VCaP (cell line): ENCODE results near the gene GPR37L1.

Experiments used
- H3K27ac ChIP-seq: fragments of 450-650 bp; 2 replicates; pipeline ENCODE4 v1.5.1; 2017
- CTCF ChIP-seq: fragments of 450-650 bp; conservative IDR thresholded peaks from 2 replicates; pipeline ENCODE4 v1.5.1; 2017; ENCODE audit warnings: mild to moderate bottlenecking, moderate library complexity

Gene GPR37L1

GRCh38 chr1:202154766-202155477, 32.2 kb downstream of the GPR37L1 start:
- TF ChIP-seq CTCF = no peak; the same call in 1 of the 2 replicates
- H3K27ac ChIP-seq = no peak overlapping the region

- no peak overlapping the region for H3K27ac ChIP-seq
Observed at GRCh38 chr1:202155478-202156021, 32.8 kb downstream of the GPR37L1 start.

DNA sequence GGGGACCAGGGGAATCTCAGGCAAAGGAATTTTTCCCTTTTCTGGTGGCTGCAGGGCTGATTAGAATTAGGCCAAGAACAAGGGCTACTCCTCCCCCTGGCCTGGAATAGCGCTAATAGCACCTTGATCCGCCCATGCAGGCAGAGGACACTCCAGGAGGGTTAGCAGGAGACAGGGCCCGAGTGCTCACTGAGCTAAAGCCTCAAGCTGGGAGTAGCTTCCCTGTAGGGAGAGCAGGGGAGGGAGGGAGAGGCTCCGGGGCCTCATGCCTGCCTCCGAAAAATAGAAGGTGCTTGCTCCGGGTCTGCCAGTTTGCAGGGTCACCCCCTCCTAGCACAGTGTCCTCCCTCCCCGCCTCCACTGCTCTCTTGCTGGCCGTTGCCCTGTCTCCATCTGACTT, 33.9 kb downstream of the GPR37L1 start:
- H3K27ac ChIP-seq = no peak overlapping the region
- no peak for TF ChIP-seq CTCF

More at GRCh38 chr1:202155478-202156021, 32.8 kb downstream of the GPR37L1 start:
- no peak for TF ChIP-seq CTCF

DNA sequence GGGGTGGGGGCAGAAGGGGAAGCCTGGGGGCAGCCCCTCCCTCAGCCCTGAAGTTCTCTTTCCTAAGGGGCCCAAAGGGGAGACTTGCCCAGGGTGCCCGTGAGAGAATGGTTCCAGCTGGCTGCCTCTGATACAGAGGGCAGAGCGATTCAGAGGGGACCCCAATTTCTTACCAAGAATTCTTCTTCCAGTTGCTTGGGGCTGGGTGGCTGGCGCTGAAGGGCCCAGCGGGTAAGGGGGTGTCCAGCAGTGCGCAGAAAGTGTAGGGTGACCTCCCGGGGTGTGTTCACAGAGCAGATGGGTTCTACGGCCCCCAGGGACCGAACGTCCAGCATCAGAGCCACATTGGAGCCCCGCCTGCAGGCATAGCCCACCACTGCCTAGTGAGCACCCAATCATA, 35.2 kb downstream of the GPR37L1 start:
- no peak overlapping the region for H3K27ac ChIP-seq
- TF ChIP-seq CTCF = no peak

GRCh38 chr1:202158810-202159533, 36.3 kb downstream of the GPR37L1 start:
- TF ChIP-seq CTCF = no peak
- no peak overlapping the region for H3K27ac ChIP-seq

- no peak for TF ChIP-seq CTCF
- no peak overlapping the region for H3K27ac ChIP-seq
Observed at GRCh38 chr1:202159534-202160371, 37.0 kb downstream of the GPR37L1 start.
